GM12878 (cell line): ENCODE data around the gene CRB2.

Experiments
- BRCA1 ChIP-seq: IDR thresholded peaks from 2 replicates; pipeline ENCODE4 v1.6.1; 2011; ENCODE audit warnings: low read depth, low read length, improper control_type of control experiment
- CHD4 ChIP-seq: fragments of 200-600 bp; sonication (generic); IDR thresholded peaks from 2 replicates; pipeline ENCODE4 v1.6.1; 2016; ENCODE audit warnings: mild to moderate bottlenecking
- EZH2 ChIP-seq: IDR thresholded peaks from 2 replicates; pipeline ENCODE4 v1.6.1; 2012; ENCODE audit warnings: low read depth, mild to moderate bottlenecking, control low read depth, inconsistent platforms, low read length, borderline replicate concordance; ENCODE audit not compliant: control insufficient read depth
- KDM1A ChIP-seq: fragments of 200-600 bp; sonication (generic); IDR thresholded peaks from 2 replicates; pipeline ENCODE4 v1.6.1; 2016; ENCODE audit warnings: borderline replicate concordance
- MTA3 ChIP-seq: IDR thresholded peaks from 2 replicates; pipeline ENCODE4 v1.6.1; 2012; ENCODE audit warnings: low read length, inconsistent platforms, borderline replicate concordance
- MYC ChIP-seq: IDR thresholded peaks from 2 replicates; pipeline ENCODE4 v1.6.1; 2011; ENCODE audit warnings: mild to moderate bottlenecking, low read length, moderate library complexity, inconsistent platforms; ENCODE audit not compliant: insufficient read depth, insufficient replicate concordance, insufficient read length, severe bottlenecking
- SMC3 ChIP-seq: IDR thresholded peaks from 2 replicates; pipeline ENCODE4 v1.6.1; 2011; ENCODE audit warnings: low read length, improper control_type of control experiment, borderline replicate concordance
- SUZ12 ChIP-seq: fragments of 200-600 bp; sonication (generic); IDR thresholded peaks from one replicate; pipeline ENCODE4 v1.6.1; 2018; ENCODE audit warnings: antibody characterized with exemption, mild to moderate bottlenecking; ENCODE audit not compliant: unreplicated experiment
- YBX1 ChIP-seq: fragments of 450-650 bp; IDR thresholded peaks from 2 replicates; pipeline ENCODE4 v1.6.1; 2016; ENCODE audit warnings: antibody characterized with exemption
- TF ChIP-seq, protein P1 (sequence below), 3 experiments: IDR thresholded peaks in 2 of 3; conservative IDR thresholded peaks in 1 of 3; 2 replicates each; pipeline ENCODE4 v1.5.1; 2011; ENCODE audit warnings: low read depth in 3 of 3, low read length in 3 of 3, mild to moderate bottlenecking in 3 of 3, control low read depth in 2 of 3, moderate library complexity in 2 of 3, inconsistent platforms in 1 of 3, mixed read lengths in 1 of 3; ENCODE audit not compliant: control insufficient read depth in 2 of 3, insufficient read depth in 1 of 3; ENCODE audit errors: extremely low read depth in 1 of 3

DNA sequence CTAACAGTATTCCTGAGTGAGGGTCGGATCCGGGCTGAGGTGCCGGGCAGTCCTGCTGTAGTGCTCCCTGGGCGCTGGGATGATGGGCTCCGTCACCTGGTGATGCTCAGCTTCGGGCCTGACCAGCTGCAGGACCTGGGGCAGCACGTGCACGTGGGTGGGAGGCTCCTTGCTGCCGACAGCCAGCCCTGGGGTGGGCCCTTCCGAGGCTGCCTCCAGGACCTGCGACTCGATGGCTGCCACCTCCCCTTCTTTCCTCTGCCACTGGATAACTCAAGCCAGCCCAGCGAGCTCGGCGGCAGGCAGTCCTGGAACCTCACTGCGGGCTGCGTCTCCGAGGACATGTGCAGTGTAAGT lies 15.2 kb downstream of the CRB2 start:
- TF ChIP-seq EZH2 (no peak), BRCA1 (no peak), SMC3 (no peak), MTA3 (no peak), KDM1A (no peak), SUZ12 (no peak), MYC (no peak), YBX1 (no peak), CHD4 (no peak)
- TF ChIP-seq, protein P1, sequence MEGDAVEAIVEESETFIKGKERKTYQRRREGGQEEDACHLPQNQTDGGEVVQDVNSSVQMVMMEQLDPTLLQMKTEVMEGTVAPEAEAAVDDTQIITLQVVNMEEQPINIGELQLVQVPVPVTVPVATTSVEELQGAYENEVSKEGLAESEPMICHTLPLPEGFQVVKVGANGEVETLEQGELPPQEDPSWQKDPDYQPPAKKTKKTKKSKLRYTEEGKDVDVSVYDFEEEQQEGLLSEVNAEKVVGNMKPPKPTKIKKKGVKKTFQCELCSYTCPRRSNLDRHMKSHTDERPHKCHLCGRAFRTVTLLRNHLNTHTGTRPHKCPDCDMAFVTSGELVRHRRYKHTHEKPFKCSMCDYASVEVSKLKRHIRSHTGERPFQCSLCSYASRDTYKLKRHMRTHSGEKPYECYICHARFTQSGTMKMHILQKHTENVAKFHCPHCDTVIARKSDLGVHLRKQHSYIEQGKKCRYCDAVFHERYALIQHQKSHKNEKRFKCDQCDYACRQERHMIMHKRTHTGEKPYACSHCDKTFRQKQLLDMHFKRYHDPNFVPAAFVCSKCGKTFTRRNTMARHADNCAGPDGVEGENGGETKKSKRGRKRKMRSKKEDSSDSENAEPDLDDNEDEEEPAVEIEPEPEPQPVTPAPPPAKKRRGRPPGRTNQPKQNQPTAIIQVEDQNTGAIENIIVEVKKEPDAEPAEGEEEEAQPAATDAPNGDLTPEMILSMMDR (IDR thresholded peaks at IDR 0.05 in 2 of 3, conservative IDR thresholded peaks at IDR 0.05 in 1 of 3; ENCODE audit: control insufficient read depth in 2 of 3, extremely low read depth in 1 of 3, insufficient read depth in 1 of 3, low read depth in 3 of 3, low read length in 3 of 3) = no peak
